Duodenal mucosa (tissue), 2 donors: Measurements from ENCODE around the gene HPCAL4.

Source experiments
- H3K27ac ChIP-seq: one replicate; pipeline ENCODE4 v1.7.0; 2013; ENCODE audit warnings: low read depth, low read length
- H3K27me3 ChIP-seq, 2 donors: one replicate each; pipeline ENCODE4 v1.7.0; 2013; ENCODE audit warnings: low read length in 2 of 2, control low read depth in 1 of 2; ENCODE audit not compliant: insufficient read depth in 2 of 2, control insufficient read depth in 1 of 2
- H3K36me3 ChIP-seq, 2 donors: one replicate each; pipeline ENCODE4 v1.7.0; 2013; ENCODE audit warnings: low read length in 2 of 2, control low read depth in 1 of 2; ENCODE audit not compliant: insufficient read depth in 2 of 2, control insufficient read depth in 1 of 2
- H3K4me1 ChIP-seq, 2 donors: one replicate each; pipeline ENCODE4 v1.7.0; 2013; ENCODE audit warnings: low read length in 2 of 2, control low read depth in 1 of 2; ENCODE audit not compliant: insufficient read depth in 2 of 2, control insufficient read depth in 1 of 2
- H3K4me3 ChIP-seq, 2 donors: one replicate each; pipeline ENCODE4 v1.7.0; 2013; ENCODE audit warnings: low read length in 2 of 2, low read depth in 1 of 2
- H3K9ac ChIP-seq, 2 donors: one replicate each; pipeline ENCODE4 v1.7.0; 2013; ENCODE audit warnings: low read length in 2 of 2, low read depth in 1 of 2
- H3K9me3 ChIP-seq, 2 donors: one replicate each; pipeline ENCODE4 v1.7.0; 2013; ENCODE audit warnings: low read length in 2 of 2, control low read depth in 1 of 2; ENCODE audit not compliant: control insufficient read depth in 1 of 2

The HPCAL4 gene

GRCh38 chr1:39727221-39727931 lies 36.1 kb upstream of the HPCAL4 start:
- H3K9ac ChIP-seq = no peak overlapping the region
- peaks cover 17 to 40% of the 10 kb centered on the region in 2 donors for H3K27me3 ChIP-seq
- no peak overlapping the region for H3K4me3 ChIP-seq
- H3K36me3 ChIP-seq = no peaks in the 10 kb centered on the region
- no peaks in the 10 kb centered on the region for H3K4me1 ChIP-seq
- no peak overlapping the region for H3K27ac ChIP-seq
- H3K9me3 ChIP-seq = no peaks in the 10 kb centered on the region

- Histone ChIP-seq H3K27me3 (peaks cover 17 to 36% of the 10 kb centered on the region in 2 donors), H3K9ac (no peak overlapping the region), H3K27ac (no peak overlapping the region), H3K9me3 (no peaks in the 10 kb centered on the region), H3K4me3 (no peak overlapping the region), H3K4me1 (no peaks in the 10 kb centered on the region), H3K36me3 (no peaks in the 10 kb centered on the region)
Measured at GRCh38 chr1:39726600-39726999, 35.4 kb upstream of the HPCAL4 start.

- H3K4me1 ChIP-seq = no peaks in the 10 kb centered on the region
- H3K27me3 ChIP-seq = peaks cover 17 to 23% of the 10 kb centered on the region in 2 donors
- H3K9me3 ChIP-seq = no peaks in the 10 kb centered on the region
- H3K9ac ChIP-seq = no peak overlapping the region
- no peaks in the 10 kb centered on the region for H3K36me3 ChIP-seq
- no peak overlapping the region for H3K4me3 ChIP-seq
- no peak overlapping the region for H3K27ac ChIP-seq
Measured at GRCh38 chr1:39722495-39722894, 31.3 kb upstream of the HPCAL4 start.

- H3K9ac ChIP-seq = no peak overlapping the region
- no peaks in the 10 kb centered on the region for H3K36me3 ChIP-seq
- no peak overlapping the region for H3K4me3 ChIP-seq
- peaks cover 14 to 22% of the 10 kb centered on the region in 2 donors for H3K27me3 ChIP-seq
- no peaks in the 10 kb centered on the region for H3K9me3 ChIP-seq
- H3K27ac ChIP-seq = no peak overlapping the region
- H3K4me1 ChIP-seq = no peaks in the 10 kb centered on the region
Measured at GRCh38 chr1:39721664-39722063, 30.4 kb upstream of the HPCAL4 start.

GRCh38 chr1:39720094-39720999 lies 29.1 kb upstream of the HPCAL4 start:
- H3K27ac ChIP-seq = no peak overlapping the region
- H3K9ac ChIP-seq = no peak overlapping the region

GRCh38 chr1:39717809-39718208 lies 26.6 kb upstream of the HPCAL4 start:
- Histone ChIP-seq H3K27me3 (peaks cover 8 to 15% of the 10 kb centered on the region in 2 donors), H3K9me3 (no peaks in the 10 kb centered on the region), H3K4me3 (no peak overlapping the region)

More at GRCh38 chr1:39720094-39720999, 29.1 kb upstream of the HPCAL4 start:
- Histone ChIP-seq H3K4me3 (no peak overlapping the region), H3K27me3 (peaks cover 8 to 22% of the 10 kb centered on the region in 2 donors), H3K36me3 (no peaks in the 10 kb centered on the region), H3K4me1 (no peaks in the 10 kb centered on the region), H3K9me3 (no peaks in the 10 kb centered on the region)

GRCh38 chr1:39713557-39713956 lies 22.3 kb upstream of the HPCAL4 start:
- Histone ChIP-seq H3K4me3 (no peak overlapping the region), H3K9me3 (no peaks in the 10 kb centered on the region), H3K9ac (no peak overlapping the region), H3K4me1 (peaks cover 0 to 6% of the 10 kb centered on the region in 2 donors), H3K27ac (no peak overlapping the region), H3K27me3 (peaks cover 8 to 15% of the 10 kb centered on the region in 2 donors), H3K36me3 (no peaks in the 10 kb centered on the region)

More at GRCh38 chr1:39717809-39718208, 26.6 kb upstream of the HPCAL4 start:
- Histone ChIP-seq H3K36me3 (no peaks in the 10 kb centered on the region), H3K4me1 (no peaks in the 10 kb centered on the region), H3K27ac (no peak overlapping the region), H3K9ac (no peak overlapping the region)

- H3K4me1 ChIP-seq = peaks cover 0 to 6% of the 10 kb centered on the region in 2 donors
- H3K9me3 ChIP-seq = no peaks in the 10 kb centered on the region
- peaks cover 0 to 5% of the 10 kb centered on the region in 2 donors for H3K27me3 ChIP-seq
- H3K27ac ChIP-seq = no peak overlapping the region
- H3K9ac ChIP-seq = no peak overlapping the region
- no peaks in the 10 kb centered on the region for H3K36me3 ChIP-seq
- H3K4me3 ChIP-seq = no peak overlapping the region
Measured at GRCh38 chr1:39711966-39712340, 20.7 kb upstream of the HPCAL4 start.

- H3K9ac ChIP-seq = no peak overlapping the region
- H3K36me3 ChIP-seq = no peaks in the 10 kb centered on the region
- H3K4me1 ChIP-seq = peaks cover 0 to 6% of the 10 kb centered on the region in 2 donors
- no peak overlapping the region for H3K4me3 ChIP-seq
- H3K27ac ChIP-seq = no peak overlapping the region
- H3K27me3 ChIP-seq = peaks cover 0 to 5% of the 10 kb centered on the region in 2 donors
- H3K9me3 ChIP-seq = no peaks in the 10 kb centered on the region
Measured at GRCh38 chr1:39711104-39711965, 20.1 kb upstream of the HPCAL4 start.
